Measurements from ENCODE around the gene BDH2.

Gene BDH2

GRCh38 chr4:103073792-103074438 is 25.7 kb downstream of the BDH2 start:
- no peak overlapping the region for H3K27ac ChIP-seq
- no peak for TF ChIP-seq CTCF (conservative IDR thresholded peaks at IDR 0.05)

DNA sequence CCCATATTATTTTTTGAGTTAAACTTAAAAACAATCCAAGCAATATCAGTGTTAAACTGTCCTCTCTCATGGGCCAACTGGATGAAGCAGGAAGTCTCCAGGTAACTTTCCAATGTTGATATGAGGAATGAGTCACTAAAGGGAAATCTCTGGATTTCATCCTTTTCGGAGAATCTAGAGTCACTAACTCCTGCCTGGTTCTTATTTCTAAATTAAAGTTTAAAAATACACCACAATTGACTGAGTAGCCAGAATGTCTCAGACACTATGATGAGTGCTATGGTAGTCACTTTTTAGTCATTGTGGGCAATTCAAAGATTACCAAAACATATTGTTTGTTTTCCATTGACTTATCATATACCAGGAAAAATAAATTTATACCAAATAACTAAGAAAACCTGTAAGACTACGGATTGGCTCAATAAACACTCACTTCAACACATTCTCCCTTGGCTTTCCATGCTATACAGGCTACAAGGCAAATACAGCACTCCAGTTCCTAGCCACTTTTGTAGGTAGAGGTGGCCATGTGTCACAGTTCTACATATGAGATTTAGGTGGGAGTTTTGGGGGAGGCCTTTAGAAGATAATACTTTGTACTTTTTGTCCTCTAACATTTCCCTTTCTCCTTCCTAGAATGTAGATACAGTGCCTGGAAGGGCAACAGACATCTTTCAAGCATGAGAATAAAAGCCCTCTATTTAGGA is 31.6 kb downstream of the BDH2 start:
- TF ChIP-seq CTCF (conservative IDR thresholded peaks at IDR 0.05): no peak
- no peak overlapping the region for H3K27ac ChIP-seq

GRCh38 chr4:103060453-103061148 is 39.0 kb downstream of the BDH2 start:
- no peak overlapping the region for H3K27ac ChIP-seq
- TF ChIP-seq CTCF (conservative IDR thresholded peaks at IDR 0.05): no peak

DNA sequence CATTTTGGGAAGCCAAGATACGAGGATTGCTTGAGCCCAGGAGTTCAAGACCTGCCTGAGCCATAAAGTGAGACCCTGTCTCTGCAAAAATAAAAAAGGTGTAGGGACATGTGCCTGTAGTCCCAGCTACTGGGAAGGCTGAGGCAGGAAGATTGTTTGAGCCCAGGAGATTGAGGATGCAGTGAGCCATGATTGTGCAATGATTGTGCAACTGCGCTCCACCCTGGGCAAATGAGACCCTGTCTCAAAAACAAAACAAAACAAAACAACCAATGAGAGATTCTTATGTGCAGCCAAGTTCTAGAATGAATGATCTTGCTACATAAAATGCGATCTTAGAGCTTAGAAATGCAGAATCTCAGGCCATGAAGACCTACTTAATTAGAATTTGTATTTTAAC is 45.6 kb downstream of the BDH2 start:
- H3K27ac ChIP-seq: no peak overlapping the region
- no peak for TF ChIP-seq CTCF (conservative IDR thresholded peaks at IDR 0.05)

- H3K27ac ChIP-seq: no peak overlapping the region
- TF ChIP-seq CTCF (conservative IDR thresholded peaks at IDR 0.05): no peak
These were observed 46.9 kb downstream of the BDH2 start for GRCh38 chr4:103052779-103053178.

DNA sequence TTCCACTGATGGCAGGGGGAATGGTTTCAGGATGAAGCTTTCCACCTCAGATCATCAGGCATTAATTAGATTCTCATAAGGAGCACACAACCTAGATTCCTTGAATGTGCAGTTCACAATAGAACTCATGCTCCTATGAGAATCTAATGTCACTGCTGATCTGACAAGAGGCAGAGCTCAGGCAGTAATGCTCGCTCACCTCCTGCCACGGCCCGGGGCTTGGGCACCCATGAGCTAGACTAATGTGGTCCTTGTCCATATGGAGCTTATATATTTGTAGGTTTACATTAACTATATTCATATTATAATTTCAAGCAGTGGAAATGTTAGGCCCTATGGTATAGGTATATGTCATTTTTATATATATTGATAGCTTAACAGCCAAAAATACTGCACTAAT is 47.5 kb downstream of the BDH2 start:
- no peak for TF ChIP-seq CTCF (conservative IDR thresholded peaks at IDR 0.05)
- no peak overlapping the region for H3K27ac ChIP-seq

- no peak for TF ChIP-seq CTCF (conservative IDR thresholded peaks at IDR 0.05)
- no peak overlapping the region for H3K27ac ChIP-seq
These were observed 48.7 kb downstream of the BDH2 start for GRCh38 chr4:103050736-103051436.
